ENCODE measurements around the gene MBTPS1. TPM values are rescaled to one million over a fixed set of nuclear protein-coding genes. Genes with fewer than 3 reads are reported as not detected.

The MBTPS1 gene
- total and polyA plus RNA-seq, 9 of the 15 experiments (the other 6 are each of a cell fraction or from before 2014, with no cell fraction given), result 2.8 to 57.6 (median 43.8) TPM

GRCh38 chr16:84116720-84117493 is at the start of gene MBTPS1 (continued):
- TF ChIP-seq POLR3A (IDR thresholded peaks at IDR 0.05; ENCODE audit: borderline replicate concordance, extremely low read depth, insufficient read depth, insufficient read length), result no peak
- TF ChIP-seq ZNF77 (CRISPR knock-in tag; IDR thresholded peaks at IDR 0.05), result peak; percentile 17; the same call in 1 of the 2 replicates
- TF ChIP-seq EP300 (IDR thresholded peaks at IDR 0.05; ENCODE audit: low read length), result no peak
- no peak; the same call in 1 of the 2 replicates for TF ChIP-seq CBFB (CRISPR knock-in tag; IDR thresholded peaks at IDR 0.05)
- 0 out of 2 replicates have a peak, but pooled peaks have one; percentile 35 for TF ChIP-seq ZNF766 (CRISPR knock-in tag; conservative IDR thresholded peaks at IDR 0.05)
- TF ChIP-seq GATAD2A (IDR thresholded peaks at IDR 0.05), result peak; percentile 15; the same call in 1 of the 2 replicates
- TF ChIP-seq ZNF140 (CRISPR knock-in tag; IDR thresholded peaks at IDR 0.05), result no peak
- peak; percentile 32 to 68 (median 45) for TF ChIP-seq YY1 (IDR thresholded peaks at IDR 0.05; ENCODE audit: borderline replicate concordance in 1 of 3, control insufficient read depth in 1 of 3, extremely low read depth in 1 of 3, insufficient read depth in 3 of 3, insufficient read length in 1 of 3, insufficient replicate concordance in 2 of 3, low read depth in 1 of 3, low read length in 2 of 3)
- TF ChIP-seq TRIM28 (IDR thresholded peaks at IDR 0.05), result no peak
- TF ChIP-seq, protein P1, sequence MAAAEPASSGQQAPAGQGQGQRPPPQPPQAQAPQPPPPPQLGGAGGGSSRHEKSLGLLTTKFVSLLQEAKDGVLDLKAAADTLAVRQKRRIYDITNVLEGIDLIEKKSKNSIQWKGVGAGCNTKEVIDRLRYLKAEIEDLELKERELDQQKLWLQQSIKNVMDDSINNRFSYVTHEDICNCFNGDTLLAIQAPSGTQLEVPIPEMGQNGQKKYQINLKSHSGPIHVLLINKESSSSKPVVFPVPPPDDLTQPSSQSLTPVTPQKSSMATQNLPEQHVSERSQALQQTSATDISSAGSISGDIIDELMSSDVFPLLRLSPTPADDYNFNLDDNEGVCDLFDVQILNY (CRISPR knock-in tag; IDR thresholded peaks at IDR 0.05), result peak; percentile 67; the same call in 1 of the 2 replicates
- no peak for TF ChIP-seq STAT5B (CRISPR knock-in tag; IDR thresholded peaks at IDR 0.05)
- TF ChIP-seq STAT5A (IDR thresholded peaks at IDR 0.05; ENCODE audit: borderline replicate concordance, low read length), result no peak; the same call in 1 of the 2 replicates
- TF ChIP-seq U2AF2 (optimal IDR thresholded peaks at IDR 0.05; ENCODE audit: low read depth, low read length), result no peak
- no peak for TF ChIP-seq TFE3 (CRISPR knock-in tag; IDR thresholded peaks at IDR 0.05)
- peak in 1 of 2 experiments; percentile 56; a peak in 1 of 4 replicates for TF ChIP-seq FOXA3 (CRISPR knock-in tag; conservative IDR thresholded peaks at IDR 0.05 in 1 of 2, IDR thresholded peaks at IDR 0.05 in 1 of 2)
- no peak for TF ChIP-seq NR4A1 (CRISPR knock-in tag; IDR thresholded peaks at IDR 0.05)
- TF ChIP-seq NR4A1 (tag; IDR thresholded peaks at IDR 0.05), result peak; percentile 56; the same call in 1 of the 2 replicates
- TF ChIP-seq FUS (optimal IDR thresholded peaks at IDR 0.05; ENCODE audit: low read depth, low read length), result peak; percentile 65
- TF ChIP-seq TRIM25 (IDR thresholded peaks at IDR 0.05; ENCODE audit: borderline replicate concordance), result no peak
- TF ChIP-seq ELF1 (tag; IDR thresholded peaks at IDR 0.05), result no peak; the same call in 1 of the 2 replicates
- no peak for TF ChIP-seq MEF2A (IDR thresholded peaks at IDR 0.05; ENCODE audit: control insufficient read depth, low read depth, low read length)
- no peak for TF ChIP-seq FOS (IDR thresholded peaks at IDR 0.05; ENCODE audit: extremely low read depth, insufficient read length)
